SK-N-SH treated with all-trans-retinoic acid at 6 μM for 48 hours (cell line): Measurements from ENCODE around the gene COL9A3.

Source experiments
- ATAC-seq: fragments of 200-7000 bp; cut with Tn5 transposase; 3 replicates; pipeline ENCODE4 v1.9.1; 2020; ENCODE audit warnings: mild to moderate bottlenecking, moderate library complexity
- BACH2 ChIP-seq: fragments of 250-450 bp; sonication (Bioruptor Pico); IDR thresholded peaks from 2 replicates; pipeline ENCODE4 v1.9.0; 2021; ENCODE audit warnings: mild to moderate bottlenecking, borderline replicate concordance
- CSDC2 ChIP-seq: fragments of 250-450 bp; sonication (Bioruptor Pico); IDR thresholded peaks from 2 replicates; pipeline ENCODE4 v1.5.0; 2020; ENCODE audit warnings: mild to moderate bottlenecking, moderate library complexity
- ESRRG ChIP-seq: fragments of 250-450 bp; sonication (Bioruptor Pico); IDR thresholded peaks from 2 replicates; pipeline ENCODE4 v1.6.1; 2021; ENCODE audit warnings: mild to moderate bottlenecking
- ISL1 ChIP-seq: fragments of 250-450 bp; sonication (Bioruptor Pico); IDR thresholded peaks from 2 replicates; pipeline ENCODE4 v2.1.2; 2022; ENCODE audit warnings: mild to moderate bottlenecking, moderate library complexity
- OSR1 ChIP-seq: fragments of 250-450 bp; sonication (Bioruptor Pico); IDR thresholded peaks from 2 replicates; pipeline ENCODE4 v1.8.0; 2022; ENCODE audit warnings: moderate library complexity, mild to moderate bottlenecking, inconsistent platforms
- POU6F1 ChIP-seq: fragments of 250-450 bp; sonication (Bioruptor Pico); IDR thresholded peaks from 2 replicates; pipeline ENCODE4 v1.8.0; 2021; ENCODE audit warnings: low read depth, mild to moderate bottlenecking, moderate library complexity, borderline replicate concordance
- PPARA ChIP-seq: fragments of 250-450 bp; sonication (Bioruptor Pico); IDR thresholded peaks from 2 replicates; pipeline ENCODE4 v1.5.0; 2020; ENCODE audit warnings: mild to moderate bottlenecking, borderline replicate concordance
- RARB ChIP-seq: fragments of 250-450 bp; sonication (Bioruptor Pico); IDR thresholded peaks from 2 replicates; pipeline ENCODE4 v1.8.0; 2021; ENCODE audit warnings: mild to moderate bottlenecking, moderate library complexity
- SNAI2 ChIP-seq: fragments of 250-450 bp; sonication (Bioruptor Pico); IDR thresholded peaks from 2 replicates; pipeline ENCODE4 v1.5.0; 2020; ENCODE audit warnings: mild to moderate bottlenecking, moderate library complexity
- TOX ChIP-seq: fragments of 250-450 bp; sonication (Bioruptor Pico); IDR thresholded peaks from 2 replicates; pipeline ENCODE4 v1.8.0; 2021; ENCODE audit warnings: mild to moderate bottlenecking, moderate library complexity, borderline replicate concordance
- ZC3H10 ChIP-seq: fragments of 250-450 bp; sonication (Bioruptor Pico); IDR thresholded peaks from 2 replicates; pipeline ENCODE4 v1.5.1; 2021; ENCODE audit warnings: mild to moderate bottlenecking, moderate library complexity
- ZFP3 ChIP-seq: fragments of 250-450 bp; sonication (Bioruptor Pico); IDR thresholded peaks from 2 replicates; pipeline ENCODE4 v1.5.0; 2020; ENCODE audit warnings: mild to moderate bottlenecking, moderate library complexity
- ZFP30 ChIP-seq: fragments of 450-650 bp; formaldehyde crosslinking; IDR thresholded peaks from 2 replicates; pipeline ENCODE4 v1.5.0; 2022; ENCODE audit warnings: mild to moderate bottlenecking, moderate library complexity
- ZNF565 ChIP-seq: fragments of 450-650 bp; formaldehyde crosslinking; conservative IDR thresholded peaks from 2 replicates; pipeline ENCODE4 v1.5.0; 2020; ENCODE audit warnings: low read depth, mild to moderate bottlenecking, moderate library complexity
- ZNF70 ChIP-seq: fragments of 450-650 bp; formaldehyde crosslinking; IDR thresholded peaks from 2 replicates; pipeline ENCODE4 v1.5.0; 2020; ENCODE audit warnings: mild to moderate bottlenecking, moderate library complexity
- ZNF8 ChIP-seq: fragments of 450-650 bp; formaldehyde crosslinking; IDR thresholded peaks from 2 replicates; pipeline ENCODE4 v1.5.0; 2020; ENCODE audit warnings: mild to moderate bottlenecking, moderate library complexity
- TF ChIP-seq, protein P1 (sequence below): fragments of 250-450 bp; sonication (Bioruptor Pico); IDR thresholded peaks from 2 replicates; pipeline ENCODE4 v1.5.1; 2020; ENCODE audit warnings: low read depth, mild to moderate bottlenecking, moderate library complexity
- TF ChIP-seq, protein P2 (sequence below): fragments of 250-450 bp; sonication (Bioruptor Pico); IDR thresholded peaks from 2 replicates; pipeline ENCODE4 v1.8.0; 2020; ENCODE audit warnings: mild to moderate bottlenecking, moderate library complexity, borderline replicate concordance
- TF ChIP-seq, protein P3 (sequence below): fragments of 250-450 bp; sonication (Bioruptor Pico); IDR thresholded peaks from 2 replicates; pipeline ENCODE4 v1.5.1; 2021; ENCODE audit warnings: mild to moderate bottlenecking, moderate library complexity
- TF ChIP-seq, protein P4 (sequence below): fragments of 250-450 bp; sonication (Bioruptor Pico); IDR thresholded peaks from 2 replicates; pipeline ENCODE4 v1.5.0; 2020; ENCODE audit warnings: mild to moderate bottlenecking, moderate library complexity

COL9A3 gene

DNA sequence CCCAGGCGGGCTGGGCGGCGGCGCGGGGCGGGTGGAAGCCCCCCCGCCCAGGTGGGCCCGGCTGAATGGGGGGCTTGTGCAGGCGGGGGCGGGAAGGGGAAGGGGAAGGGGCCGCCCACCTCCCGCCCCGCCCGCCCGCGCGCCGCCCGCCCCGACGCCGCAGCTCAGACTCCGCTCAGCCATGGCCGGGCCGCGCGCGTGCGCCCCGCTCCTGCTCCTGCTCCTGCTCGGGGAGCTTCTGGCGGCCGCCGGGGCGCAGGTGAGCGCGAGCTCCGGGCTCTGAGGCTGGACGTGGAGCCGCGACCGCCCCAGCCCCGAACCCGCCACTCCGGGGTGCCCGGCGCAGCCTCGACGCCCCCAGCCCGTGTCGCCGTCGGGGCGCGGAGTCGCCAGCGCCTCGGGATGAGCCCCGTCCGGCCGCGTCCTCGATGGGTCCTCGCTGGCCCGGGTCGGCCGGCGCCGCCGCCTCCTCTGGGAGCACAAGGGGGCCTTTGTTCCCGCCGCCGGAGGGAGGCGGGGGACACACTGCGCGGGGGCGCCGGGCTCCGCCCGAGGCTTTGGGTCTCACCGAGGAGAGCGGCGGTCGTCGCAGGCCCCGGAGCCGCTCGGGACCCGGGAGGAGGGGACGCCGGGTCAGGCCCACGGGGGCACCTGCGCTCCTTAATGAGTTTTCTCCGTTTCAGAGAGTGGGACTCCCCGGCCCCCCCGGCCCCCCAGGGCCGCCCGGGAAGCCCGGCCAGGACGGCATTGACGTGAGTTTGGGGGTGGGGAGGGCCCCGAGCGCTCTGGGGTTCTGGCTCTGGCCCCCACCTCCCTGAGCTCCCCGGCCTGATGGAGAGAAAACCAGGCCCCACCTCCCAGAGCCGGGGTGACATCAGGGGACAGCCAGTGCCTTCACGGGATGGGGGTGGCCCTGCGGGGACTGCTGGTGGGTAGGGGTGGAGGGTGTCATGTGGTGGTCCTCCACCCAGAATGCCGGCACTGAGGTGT is at the start of gene COL9A3:
TSS of gene COL9A3 (plus strand) at position 167 of the 990 bp plus-strand sequence. CDS start at position 182, 15 bp downstream.
- no peak for ATAC-seq
- no peak for TF ChIP-seq TOX (CRISPR knock-in tag)
- TF ChIP-seq RARB (CRISPR knock-in tag), result no peak
- TF ChIP-seq, protein P1, sequence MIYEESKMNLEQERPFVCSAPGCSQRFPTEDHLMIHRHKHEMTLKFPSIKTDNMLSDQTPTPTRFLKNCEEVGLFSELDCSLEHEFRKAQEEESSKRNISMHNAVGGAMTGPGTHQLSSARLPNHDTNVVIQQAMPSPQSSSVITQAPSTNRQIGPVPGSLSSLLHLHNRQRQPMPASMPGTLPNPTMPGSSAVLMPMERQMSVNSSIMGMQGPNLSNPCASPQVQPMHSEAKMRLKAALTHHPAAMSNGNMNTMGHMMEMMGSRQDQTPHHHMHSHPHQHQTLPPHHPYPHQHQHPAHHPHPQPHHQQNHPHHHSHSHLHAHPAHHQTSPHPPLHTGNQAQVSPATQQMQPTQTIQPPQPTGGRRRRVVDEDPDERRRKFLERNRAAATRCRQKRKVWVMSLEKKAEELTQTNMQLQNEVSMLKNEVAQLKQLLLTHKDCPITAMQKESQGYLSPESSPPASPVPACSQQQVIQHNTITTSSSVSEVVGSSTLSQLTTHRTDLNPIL (CRISPR knock-in tag), result no peak
- TF ChIP-seq, protein P2, sequence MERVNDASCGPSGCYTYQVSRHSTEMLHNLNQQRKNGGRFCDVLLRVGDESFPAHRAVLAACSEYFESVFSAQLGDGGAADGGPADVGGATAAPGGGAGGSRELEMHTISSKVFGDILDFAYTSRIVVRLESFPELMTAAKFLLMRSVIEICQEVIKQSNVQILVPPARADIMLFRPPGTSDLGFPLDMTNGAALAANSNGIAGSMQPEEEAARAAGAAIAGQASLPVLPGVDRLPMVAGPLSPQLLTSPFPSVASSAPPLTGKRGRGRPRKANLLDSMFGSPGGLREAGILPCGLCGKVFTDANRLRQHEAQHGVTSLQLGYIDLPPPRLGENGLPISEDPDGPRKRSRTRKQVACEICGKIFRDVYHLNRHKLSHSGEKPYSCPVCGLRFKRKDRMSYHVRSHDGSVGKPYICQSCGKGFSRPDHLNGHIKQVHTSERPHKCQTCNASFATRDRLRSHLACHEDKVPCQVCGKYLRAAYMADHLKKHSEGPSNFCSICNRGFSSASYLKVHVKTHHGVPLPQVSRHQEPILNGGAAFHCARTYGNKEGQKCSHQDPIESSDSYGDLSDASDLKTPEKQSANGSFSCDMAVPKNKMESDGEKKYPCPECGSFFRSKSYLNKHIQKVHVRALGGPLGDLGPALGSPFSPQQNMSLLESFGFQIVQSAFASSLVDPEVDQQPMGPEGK (CRISPR knock-in tag), result no peak
- TF ChIP-seq ZNF8 (CRISPR knock-in tag), result no peak
- TF ChIP-seq, protein P3, sequence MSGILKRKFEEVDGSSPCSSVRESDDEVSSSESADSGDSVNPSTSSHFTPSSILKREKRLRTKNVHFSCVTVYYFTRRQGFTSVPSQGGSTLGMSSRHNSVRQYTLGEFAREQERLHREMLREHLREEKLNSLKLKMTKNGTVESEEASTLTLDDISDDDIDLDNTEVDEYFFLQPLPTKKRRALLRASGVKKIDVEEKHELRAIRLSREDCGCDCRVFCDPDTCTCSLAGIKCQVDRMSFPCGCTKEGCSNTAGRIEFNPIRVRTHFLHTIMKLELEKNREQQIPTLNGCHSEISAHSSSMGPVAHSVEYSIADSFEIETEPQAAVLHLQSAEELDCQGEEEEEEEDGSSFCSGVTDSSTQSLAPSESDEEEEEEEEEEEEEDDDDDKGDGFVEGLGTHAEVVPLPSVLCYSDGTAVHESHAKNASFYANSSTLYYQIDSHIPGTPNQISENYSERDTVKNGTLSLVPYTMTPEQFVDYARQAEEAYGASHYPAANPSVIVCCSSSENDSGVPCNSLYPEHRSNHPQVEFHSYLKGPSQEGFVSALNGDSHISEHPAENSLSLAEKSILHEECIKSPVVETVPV (CRISPR knock-in tag), result no peak
- TF ChIP-seq, protein P4, sequence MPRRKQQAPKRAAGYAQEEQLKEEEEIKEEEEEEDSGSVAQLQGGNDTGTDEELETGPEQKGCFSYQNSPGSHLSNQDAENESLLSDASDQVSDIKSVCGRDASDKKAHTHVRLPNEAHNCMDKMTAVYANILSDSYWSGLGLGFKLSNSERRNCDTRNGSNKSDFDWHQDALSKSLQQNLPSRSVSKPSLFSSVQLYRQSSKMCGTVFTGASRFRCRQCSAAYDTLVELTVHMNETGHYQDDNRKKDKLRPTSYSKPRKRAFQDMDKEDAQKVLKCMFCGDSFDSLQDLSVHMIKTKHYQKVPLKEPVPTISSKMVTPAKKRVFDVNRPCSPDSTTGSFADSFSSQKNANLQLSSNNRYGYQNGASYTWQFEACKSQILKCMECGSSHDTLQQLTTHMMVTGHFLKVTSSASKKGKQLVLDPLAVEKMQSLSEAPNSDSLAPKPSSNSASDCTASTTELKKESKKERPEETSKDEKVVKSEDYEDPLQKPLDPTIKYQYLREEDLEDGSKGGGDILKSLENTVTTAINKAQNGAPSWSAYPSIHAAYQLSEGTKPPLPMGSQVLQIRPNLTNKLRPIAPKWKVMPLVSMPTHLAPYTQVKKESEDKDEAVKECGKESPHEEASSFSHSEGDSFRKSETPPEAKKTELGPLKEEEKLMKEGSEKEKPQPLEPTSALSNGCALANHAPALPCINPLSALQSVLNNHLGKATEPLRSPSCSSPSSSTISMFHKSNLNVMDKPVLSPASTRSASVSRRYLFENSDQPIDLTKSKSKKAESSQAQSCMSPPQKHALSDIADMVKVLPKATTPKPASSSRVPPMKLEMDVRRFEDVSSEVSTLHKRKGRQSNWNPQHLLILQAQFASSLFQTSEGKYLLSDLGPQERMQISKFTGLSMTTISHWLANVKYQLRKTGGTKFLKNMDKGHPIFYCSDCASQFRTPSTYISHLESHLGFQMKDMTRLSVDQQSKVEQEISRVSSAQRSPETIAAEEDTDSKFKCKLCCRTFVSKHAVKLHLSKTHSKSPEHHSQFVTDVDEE (CRISPR knock-in tag), result no peak
- TF ChIP-seq POU6F1 (CRISPR knock-in tag), result no peak
- no peak for TF ChIP-seq ZFP3 (CRISPR knock-in tag)
- TF ChIP-seq ZNF70 (CRISPR knock-in tag), result no peak
- no peak for TF ChIP-seq ESRRG (CRISPR knock-in tag)
- no peak for TF ChIP-seq ZFP30 (CRISPR knock-in tag)
- TF ChIP-seq CSDC2, result no peak
- no peak for TF ChIP-seq ISL1
- no peak for TF ChIP-seq SNAI2 (CRISPR knock-in tag)
- TF ChIP-seq PPARA (CRISPR knock-in tag), result no peak
- no peak for TF ChIP-seq OSR1 (CRISPR knock-in tag)
- no peak for TF ChIP-seq ZC3H10 (CRISPR knock-in tag)
- no peak for TF ChIP-seq ZNF565 (CRISPR knock-in tag)

- ATAC-seq, result no peak
- TF ChIP-seq ZFP30 (CRISPR knock-in tag), result no peak
- no peak for TF ChIP-seq PPARA (CRISPR knock-in tag)
- TF ChIP-seq TOX (CRISPR knock-in tag), result no peak
Observed at GRCh38 chr20:62768234-62768546, 48.7 kb upstream of the COL9A3 start.

GRCh38 chr20:62768551-62769287 is 48.1 kb upstream of the COL9A3 start:
- TF ChIP-seq BACH2 (CRISPR knock-in tag), result no peak
- TF ChIP-seq ESRRG (CRISPR knock-in tag), result no peak
- no peak for TF ChIP-seq ZFP30 (CRISPR knock-in tag)
- peak; percentile 85 for ATAC-seq
